Endothelial cell of umbilical vein (primary cell): ENCODE data around the gene SLC24A3. TPM values are rescaled to one million over a fixed set of nuclear protein-coding genes. Genes with fewer than 3 reads are reported as not detected.

ENCODE experiments used
- BruUV-seq: library from RNA; stranded (reverse); fragments of 400-500 nt; replicated peaks from 2 replicates; lab custom pipeline; 2021; lab: Mats Ljungman, UMichigan
- CTCF ChIA-PET: fragments of 300-600, 350-600 bp; sonication (Branson Sonifier 250); formaldehyde crosslinking; loops from one replicate; lab custom pipeline; 2021; ENCODE audit warnings: antibody characterized with exemption, inconsistent platforms; lab: Charles Lee
- POLR2A ChIA-PET: fragments of 300-600, 350-600 bp; sonication (Branson Sonifier 250); formaldehyde crosslinking; loops from one replicate; lab custom pipeline; 2021; ENCODE audit warnings: antibody characterized with exemption, inconsistent platforms; lab: Charles Lee
- DNase-seq: peaks from one replicate; pipeline ENCODE4 v3.0.0-alpha.2; 2011; ENCODE audit warnings: low read depth, low spot score
- FAIRE-seq: peaks from 2 replicates; lab custom pipeline; 2011; peaks lifted over from hg19 to GRCh38; lab: Jason Lieb, UNC
- H2AFZ ChIP-seq: 2 replicates; pipeline ENCODE4 v1.6.0; 2012; ENCODE audit warnings: low read depth, low read length, control low read depth, inconsistent platforms
- H3K27ac ChIP-seq: 2 replicates; pipeline ENCODE4 v1.5.1; 2011; ENCODE audit warnings: low read depth, mild to moderate bottlenecking, control low read depth, low read length, moderate library complexity; ENCODE audit not compliant: insufficient read depth
- H3K27me3 ChIP-seq, 2 experiments: 2 replicates each; pipeline versions ENCODE4 v1.6.0 to v1.6.1; 2011; ENCODE audit warnings: low read length in 2 of 2, mixed read lengths in 1 of 2; ENCODE audit not compliant: control insufficient read depth in 2 of 2, insufficient read depth in 2 of 2
- H3K36me3 ChIP-seq, 2 experiments: 2 replicates in 1 of 2; 3 replicates in 1 of 2; pipeline ENCODE4 v1.5.1; 2011; ENCODE audit warnings: low read length in 2 of 2, mild to moderate bottlenecking in 1 of 2, moderate library complexity in 1 of 2; ENCODE audit not compliant: control insufficient read depth in 2 of 2, insufficient read depth in 2 of 2; ENCODE audit errors: extremely low read depth in 1 of 2
- H3K4me1 ChIP-seq: 3 replicates; pipeline ENCODE4 v1.5.1; 2011; ENCODE audit warnings: mild to moderate bottlenecking, low read length; ENCODE audit not compliant: control insufficient read depth, insufficient read depth; ENCODE audit errors: extremely low read depth
- H3K4me2 ChIP-seq: 2 replicates; pipeline ENCODE4 v1.6.1; 2011; ENCODE audit warnings: low read length, control low read depth, mixed read lengths; ENCODE audit not compliant: insufficient read depth
- H3K4me3 ChIP-seq, 3 experiments: fragments of 200-600 bp in 1 of 3; sonication (generic), shearing (Covaris generic) in 1 of 3; replicated peaks in 1 of 3; 2 replicates each; pipeline ENCODE4 v1.5.1; 2011 to 2016; ENCODE audit warnings: control low read depth in 3 of 3, low read length in 3 of 3, mild to moderate bottlenecking in 2 of 3, inconsistent platforms in 1 of 3, low read depth in 1 of 3, moderate library complexity in 1 of 3; ENCODE audit not compliant: insufficient read depth in 1 of 3
- H3K79me2 ChIP-seq: 2 replicates; pipeline ENCODE4 v1.6.0; 2012; ENCODE audit warnings: low read length, inconsistent platforms; ENCODE audit not compliant: control insufficient read depth, insufficient read depth
- H3K9ac ChIP-seq: replicated peaks from 2 replicates; pipeline ENCODE3; 2011; ENCODE audit warnings: low read length, control low read depth; ENCODE audit not compliant: insufficient read depth; ENCODE audit errors: extremely low read depth
- H3K9me1 ChIP-seq: replicated peaks from 3 replicates; pipeline ENCODE4 v1.6.0; 2011; ENCODE audit warnings: mild to moderate bottlenecking, low read length; ENCODE audit not compliant: control insufficient read depth, insufficient read depth; ENCODE audit errors: extremely low read depth
- H3K9me3 ChIP-seq: replicated peaks from 2 replicates; pipeline ENCODE4 v1.5.1; 2012; ENCODE audit warnings: low read length, inconsistent platforms; ENCODE audit not compliant: control insufficient read depth, insufficient read depth
- H4K20me1 ChIP-seq: replicated peaks from 2 replicates; pipeline ENCODE3; 2011; ENCODE audit warnings: mild to moderate bottlenecking, low read length; ENCODE audit not compliant: control insufficient read depth, insufficient read depth; ENCODE audit errors: extremely low read depth
- EZH2 ChIP-seq: IDR thresholded peaks from 2 replicates; pipeline ENCODE4 v1.6.1; 2012; ENCODE audit warnings: borderline replicate concordance, low read depth, mild to moderate bottlenecking, moderate library complexity, low read length, inconsistent platforms; ENCODE audit not compliant: severe bottlenecking
- GATA2 ChIP-seq: IDR thresholded peaks from 2 replicates; pipeline ENCODE4 v1.7.0; 2011; ENCODE audit warnings: low read depth, mild to moderate bottlenecking, moderate library complexity, mixed read lengths, low read length; ENCODE audit not compliant: insufficient read length, insufficient read depth
- JUN ChIP-seq: IDR thresholded peaks from 2 replicates; pipeline ENCODE4 v1.6.1; 2011; ENCODE audit warnings: borderline replicate concordance, low read depth; ENCODE audit not compliant: insufficient read length, insufficient read depth
- MYC ChIP-seq: IDR thresholded peaks from one replicate; pipeline ENCODE4 v1.6.1; 2011; ENCODE audit warnings: mild to moderate bottlenecking, low read depth, low read length
- dilution Hi-C: fragments of 300-500 bp; cut with MboI; formaldehyde crosslinking; loops from one replicate; pipeline ENCODE4 v1.15.0; 2019; ENCODE audit warnings: low sequenced_read_pairs; ENCODE audit not compliant: extremely low pct_ligation_motif_present
- intact Hi-C: fragments of 100-400 bp; cut with micrococcal nuclease; formaldehyde crosslinking; loops from one replicate; pipeline ENCODE4 v1.10.0; 2022
- polyA plus RNA-seq, 4 experiments: library from polyadenylated mRNA; depleted of rRNA in 3 of 4; stranded (reverse) in 3 of 4; unstranded in 1 of 4; fragments of >200 nt; gene quantifications; 2 replicates each; pipeline versions ENCODE4 v1.2.1 to v1.2.3, GENCODE V29; 2011 to 2012; ENCODE audit warnings: missing spikeins in 1 of 4
- total RNA-seq: library from RNA; stranded (reverse); gene quantifications from 2 replicates; pipeline ENCODE4 v1.2.3, GENCODE V29; 2021
- TF ChIP-seq, protein P1 (sequence below), 2 donors: IDR thresholded peaks; 1 replicate in 1 of 2; 2 replicates in 1 of 2; pipeline ENCODE4 v1.5.1; 2011; ENCODE audit warnings: low read length in 2 of 2, mild to moderate bottlenecking in 2 of 2, moderate library complexity in 2 of 2, control low read depth in 1 of 2, inconsistent platforms in 1 of 2, low read depth in 1 of 2; ENCODE audit not compliant: insufficient read depth in 1 of 2; ENCODE audit errors: extremely low read depth in 1 of 2

The SLC24A3 gene
- total and polyA plus RNA-seq, 2 donors (not counting 3 experiments of a cell fraction or from before 2014, with no cell fraction given): not detected

DNA sequence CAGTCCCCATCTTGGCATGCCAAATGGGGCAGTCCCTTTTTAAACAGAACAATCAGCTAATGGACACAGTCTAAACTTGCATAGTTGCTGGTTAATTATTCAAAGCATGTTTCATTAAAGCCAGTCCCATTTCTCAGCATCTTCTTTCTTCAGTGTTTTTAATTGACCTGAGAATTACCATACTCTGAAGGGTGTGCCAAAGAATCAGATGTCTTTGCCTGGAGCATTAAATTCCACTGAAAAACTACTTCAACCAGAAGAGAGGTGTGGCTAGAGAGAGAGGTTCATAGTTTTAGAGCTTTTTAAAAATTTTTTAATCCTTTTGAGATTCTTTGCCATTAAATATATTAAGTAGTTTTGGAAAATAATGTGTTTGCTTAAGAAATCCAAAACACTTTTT, 37.9 kb downstream of the SLC24A3 start:
- no peaks in the 10 kb centered on the region for H3K4me1 ChIP-seq
- no peak overlapping the region for H3K4me2 ChIP-seq
- no peak overlapping the region for H3K4me3 ChIP-seq
- TF ChIP-seq EZH2 (no peak), JUN (no peak), GATA2 (no peak)
- TF ChIP-seq, protein P1, sequence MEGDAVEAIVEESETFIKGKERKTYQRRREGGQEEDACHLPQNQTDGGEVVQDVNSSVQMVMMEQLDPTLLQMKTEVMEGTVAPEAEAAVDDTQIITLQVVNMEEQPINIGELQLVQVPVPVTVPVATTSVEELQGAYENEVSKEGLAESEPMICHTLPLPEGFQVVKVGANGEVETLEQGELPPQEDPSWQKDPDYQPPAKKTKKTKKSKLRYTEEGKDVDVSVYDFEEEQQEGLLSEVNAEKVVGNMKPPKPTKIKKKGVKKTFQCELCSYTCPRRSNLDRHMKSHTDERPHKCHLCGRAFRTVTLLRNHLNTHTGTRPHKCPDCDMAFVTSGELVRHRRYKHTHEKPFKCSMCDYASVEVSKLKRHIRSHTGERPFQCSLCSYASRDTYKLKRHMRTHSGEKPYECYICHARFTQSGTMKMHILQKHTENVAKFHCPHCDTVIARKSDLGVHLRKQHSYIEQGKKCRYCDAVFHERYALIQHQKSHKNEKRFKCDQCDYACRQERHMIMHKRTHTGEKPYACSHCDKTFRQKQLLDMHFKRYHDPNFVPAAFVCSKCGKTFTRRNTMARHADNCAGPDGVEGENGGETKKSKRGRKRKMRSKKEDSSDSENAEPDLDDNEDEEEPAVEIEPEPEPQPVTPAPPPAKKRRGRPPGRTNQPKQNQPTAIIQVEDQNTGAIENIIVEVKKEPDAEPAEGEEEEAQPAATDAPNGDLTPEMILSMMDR (IDR thresholded peaks at IDR 0.05; ENCODE audit: extremely low read depth in 1 of 2, insufficient read depth in 1 of 2, low read depth in 1 of 2, low read length in 2 of 2): no peak
- intact Hi-C loops: no loop called here
- H3K36me3 ChIP-seq: no peaks in the 10 kb centered on the region
- FAIRE-seq (no peak), DNase-seq (no peak)
- no peaks in the 10 kb centered on the region for H4K20me1 ChIP-seq
- ChIA-PET POLR2A (no interaction called here), CTCF (no interaction called here)
- dilution Hi-C loops: no loop called here
- H3K9me3 ChIP-seq: no peaks in the 10 kb centered on the region
- no peak overlapping the region for H3K27ac ChIP-seq
- no peaks in the 10 kb centered on the region for H3K27me3 ChIP-seq
- no peaks in the 10 kb centered on the region for H3K79me2 ChIP-seq
- no TSS peak for BruUV-seq
- no peak overlapping the region for H2AFZ ChIP-seq
- H3K9ac ChIP-seq: no peak overlapping the region
- no peaks in the 10 kb centered on the region for H3K9me1 ChIP-seq

DNA sequence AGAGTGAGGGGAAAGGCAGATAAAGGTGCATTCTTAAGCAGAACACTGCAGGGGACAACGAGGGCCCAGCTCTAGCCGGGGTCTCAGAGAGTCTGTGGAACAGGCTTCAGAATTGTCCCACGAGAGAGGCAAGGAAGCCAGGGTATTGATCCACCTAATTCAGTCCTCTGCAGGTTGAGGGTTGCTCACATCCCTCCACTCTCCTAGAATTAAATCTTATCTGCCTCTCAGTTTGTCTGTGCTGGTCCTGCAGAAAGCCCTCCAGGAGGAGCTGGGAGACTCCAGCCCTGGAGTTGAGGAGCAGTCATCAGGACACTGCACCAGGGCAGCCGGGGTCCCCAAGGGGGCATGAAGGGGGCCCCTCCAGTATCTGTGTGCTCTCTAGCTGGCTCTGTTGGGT, 39.1 kb downstream of the SLC24A3 start:
- H3K9me1 ChIP-seq: no peaks in the 10 kb centered on the region
- H3K79me2 ChIP-seq: no peaks in the 10 kb centered on the region
- no peak overlapping the region for H3K4me2 ChIP-seq
- BruUV-seq: no TSS peak
- peaks cover 2% of the 10 kb centered on the region for H3K9me3 ChIP-seq
- no peak overlapping the region for H3K4me3 ChIP-seq
- TF ChIP-seq MYC (no peak), JUN (no peak)
- no peaks in the 10 kb centered on the region for H3K27me3 ChIP-seq
- H3K9ac ChIP-seq: no peak overlapping the region
- FAIRE-seq (no peak), DNase-seq (no peak)
- no peaks in the 10 kb centered on the region for H4K20me1 ChIP-seq
- H3K36me3 ChIP-seq: no peaks in the 10 kb centered on the region
- intact Hi-C loops: no loop called here
- H3K27ac ChIP-seq: no peak overlapping the region
- CTCF ChIA-PET: no interaction called here
- dilution Hi-C loops: no loop called here
- no peaks in the 10 kb centered on the region for H3K4me1 ChIP-seq
- no peak overlapping the region for H2AFZ ChIP-seq
- POLR2A ChIA-PET: no interaction called here
